ENCODE results near the gene ANGPTL8. TPM values are rescaled to one million over a fixed set of nuclear protein-coding genes. Genes with fewer than 3 reads are reported as not detected.
A peak's percentile ranks its signal among the peaks of the same experiment; 100 is the strongest.

ANGPTL8 gene
- total RNA-seq, 1 experiment from 2014 or later, result not detected

- H3K4me1 ChIP-seq (ENCODE audit: insufficient read depth, low read length, poor library complexity, severe bottlenecking), result peaks cover 32% of the 10 kb centered on the region
- peak within 1 kb of the TSS; percentile 73 for H3K27ac ChIP-seq (ENCODE audit: low read depth, low read length, poor library complexity, severe bottlenecking)
- no TSS peak for BruUV-seq (replicated peaks)
- peak; percentile 80 for DNase-seq (ENCODE audit: low spot score)
- no peak for TF ChIP-seq CTCF (conservative IDR thresholded peaks at IDR 0.05; ENCODE audit: low read depth, low read length)
- TF ChIP-seq EZH2 (IDR thresholded peaks at IDR 0.05; ENCODE audit: borderline replicate concordance, low read depth, low read length, poor library complexity, severe bottlenecking), result no peak
- intact Hi-C loops (cut with micrococcal nuclease; ENCODE audit: unreplicated experiment), result no loop called here
- H3K36me3 ChIP-seq (ENCODE audit: insufficient read depth, low read length, poor library complexity, severe bottlenecking), result peaks cover 18% of the 10 kb centered on the region
- CTCF ChIA-PET, result no interaction called here
- H3K27me3 ChIP-seq (replicated peaks; ENCODE audit: insufficient read depth, low read depth, low read length, poor library complexity), result no peaks in the 10 kb centered on the region
- no peaks in the 10 kb centered on the region for H3K9me3 ChIP-seq (ENCODE audit: low read depth, low read length, poor library complexity, severe bottlenecking)
- peak within 1 kb of the TSS; percentile 68 for H3K4me3 ChIP-seq (ENCODE audit: low read depth, low read length, poor library complexity, severe bottlenecking)
- POLR2A ChIA-PET (ENCODE audit: low non-redundant PET), result no interaction called here
Measured at GRCh38 chr19:11197291-11198174, 41.9 kb upstream of the ANGPTL8 start, which contains the start of gene KANK2. Gene KANK2 (minus strand): TSS chr19:11197545. CDS start chr19:11194511, 3,034 bp downstream.

GRCh38 chr19:11198175-11198534 is 41.3 kb upstream of the ANGPTL8 start:
- POLR2A ChIA-PET (ENCODE audit: low non-redundant PET), result no interaction called here
- Histone ChIP-seq H3K4me3 (ENCODE audit: low read depth, low read length, poor library complexity, severe bottlenecking) (peak overlapping the region; percentile 68), H3K27ac (ENCODE audit: low read depth, low read length, poor library complexity, severe bottlenecking) (peak overlapping the region; percentile 73), H3K9me3 (ENCODE audit: low read depth, low read length, poor library complexity, severe bottlenecking) (no peaks in the 10 kb centered on the region), H3K27me3 (replicated peaks; ENCODE audit: insufficient read depth, low read depth, low read length, poor library complexity) (no peaks in the 10 kb centered on the region), H3K4me1 (ENCODE audit: insufficient read depth, low read length, poor library complexity, severe bottlenecking) (peaks cover 34% of the 10 kb centered on the region), H3K36me3 (ENCODE audit: insufficient read depth, low read length, poor library complexity, severe bottlenecking) (peaks cover 13% of the 10 kb centered on the region)
- no peak for DNase-seq (ENCODE audit: low spot score)
- no TSS peak for BruUV-seq (replicated peaks)
- TF ChIP-seq CTCF (conservative IDR thresholded peaks at IDR 0.05; ENCODE audit: low read depth, low read length) (no peak), EZH2 (IDR thresholded peaks at IDR 0.05; ENCODE audit: borderline replicate concordance, low read depth, low read length, poor library complexity, severe bottlenecking) (no peak)
- CTCF ChIA-PET, result no interaction called here
- intact Hi-C loops (cut with micrococcal nuclease; ENCODE audit: unreplicated experiment), result no loop called here

- Histone ChIP-seq H3K36me3 (ENCODE audit: insufficient read depth, low read length, poor library complexity, severe bottlenecking) (peaks cover 5% of the 10 kb centered on the region), H3K27ac (ENCODE audit: low read depth, low read length, poor library complexity, severe bottlenecking) (no peak overlapping the region), H3K9me3 (ENCODE audit: low read depth, low read length, poor library complexity, severe bottlenecking) (no peaks in the 10 kb centered on the region), H3K4me1 (ENCODE audit: insufficient read depth, low read length, poor library complexity, severe bottlenecking) (peaks cover 41% of the 10 kb centered on the region), H3K4me3 (ENCODE audit: low read depth, low read length, poor library complexity, severe bottlenecking) (no peak overlapping the region), H3K27me3 (replicated peaks; ENCODE audit: insufficient read depth, low read depth, low read length, poor library complexity) (no peaks in the 10 kb centered on the region)
- intact Hi-C loops (cut with micrococcal nuclease; ENCODE audit: unreplicated experiment), result no loop called here
- TF ChIP-seq EZH2 (IDR thresholded peaks at IDR 0.05; ENCODE audit: borderline replicate concordance, low read depth, low read length, poor library complexity, severe bottlenecking), result no peak
- no peak for TF ChIP-seq CTCF (conservative IDR thresholded peaks at IDR 0.05; ENCODE audit: low read depth, low read length)
- BruUV-seq (replicated peaks), result no TSS peak
- DNase-seq (ENCODE audit: low spot score), result no peak
- ChIA-PET CTCF (interaction anchor here (0.6 to 0.7 kb wide), 2 partner anchors 60 to 92 kb away, joined by 3 read pairs; no protein-coding TSS in a partner anchor), POLR2A (ENCODE audit: low non-redundant PET) (no interaction called here)
Measured at GRCh38 chr19:11198769-11199424, 40.5 kb upstream of the ANGPTL8 start.

All from A673 (cell line).